ENCODE data around the gene SMPX.

Gene SMPX

DNA sequence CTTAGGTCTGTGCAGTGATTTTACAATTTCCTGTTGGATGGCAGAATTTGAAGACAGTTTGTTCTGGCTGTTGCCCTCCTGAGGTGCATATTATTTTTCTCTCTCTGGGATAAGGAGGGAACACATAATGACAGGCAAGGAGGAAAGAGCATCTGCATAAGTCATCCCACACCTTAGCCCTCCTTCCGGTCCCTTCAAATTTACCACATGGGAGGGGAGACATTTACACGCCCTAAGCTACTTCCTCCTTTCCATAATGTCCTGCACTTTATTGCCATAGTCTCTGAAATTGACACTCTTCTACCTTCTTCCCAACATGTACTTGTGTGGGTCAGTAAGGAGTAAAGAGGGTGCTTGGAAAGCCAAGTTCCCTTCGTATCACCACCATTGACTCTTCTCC is 13.9 kb downstream of the SMPX start:
- no peak for DNase-seq

DNA sequence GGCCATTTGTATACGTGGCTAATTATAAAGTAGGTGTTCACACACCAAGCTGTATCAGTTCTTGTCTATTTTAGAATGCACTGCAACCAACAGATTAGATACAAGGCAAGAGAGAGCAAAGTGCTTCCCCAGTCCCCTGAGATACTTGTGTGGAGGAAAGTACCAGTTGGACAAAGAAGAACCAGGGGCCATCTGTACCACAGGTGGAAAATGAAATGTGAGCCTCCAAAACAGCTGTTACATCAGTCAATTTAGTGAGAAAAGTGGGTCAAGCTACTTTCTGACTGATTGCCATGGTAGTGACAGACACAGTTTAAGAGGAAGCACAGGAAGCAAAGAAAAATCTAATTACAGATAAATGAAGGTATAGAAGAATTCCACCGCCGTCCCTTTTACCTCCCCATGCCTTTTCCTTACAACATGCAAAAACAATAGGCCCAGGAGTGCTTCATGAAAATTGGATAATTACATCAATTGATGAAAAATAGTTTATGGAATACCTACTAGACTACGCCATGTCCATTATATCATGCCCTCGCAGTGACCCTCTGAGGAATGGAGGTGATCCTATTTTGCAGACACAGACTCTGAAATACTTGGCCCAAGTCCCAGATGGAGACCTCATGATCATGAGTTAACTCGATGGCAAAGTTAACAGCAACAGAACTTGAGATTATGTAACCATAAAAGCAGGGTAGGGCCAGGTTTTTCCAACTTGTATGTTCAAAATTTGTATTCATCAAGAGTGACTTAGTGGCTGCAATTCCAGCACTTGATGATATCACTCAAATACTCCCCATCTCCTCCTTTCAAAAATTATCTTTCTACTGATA is 15.8 kb downstream of the SMPX start:
- DNase-seq = no peak

DNA sequence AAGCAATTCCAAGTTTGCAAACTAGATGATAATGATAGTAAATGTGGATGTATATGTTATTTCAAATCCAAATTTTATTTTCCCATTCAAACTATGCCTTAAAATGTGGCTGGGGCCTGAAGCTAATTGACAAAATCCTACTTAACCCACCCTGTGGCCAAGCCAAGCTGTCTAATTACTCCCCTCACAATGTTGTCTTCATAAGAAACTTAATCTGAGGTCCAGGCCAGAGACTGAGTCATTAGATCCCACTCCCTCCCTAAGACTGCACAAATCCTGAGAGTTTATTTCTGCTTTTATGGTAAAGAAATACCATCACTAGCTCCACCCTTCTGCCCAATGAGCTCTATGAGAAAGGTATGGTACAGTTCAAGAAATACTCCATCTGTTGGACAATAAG is 16.6 kb downstream of the SMPX start:
- DNase-seq = no peak

DNA sequence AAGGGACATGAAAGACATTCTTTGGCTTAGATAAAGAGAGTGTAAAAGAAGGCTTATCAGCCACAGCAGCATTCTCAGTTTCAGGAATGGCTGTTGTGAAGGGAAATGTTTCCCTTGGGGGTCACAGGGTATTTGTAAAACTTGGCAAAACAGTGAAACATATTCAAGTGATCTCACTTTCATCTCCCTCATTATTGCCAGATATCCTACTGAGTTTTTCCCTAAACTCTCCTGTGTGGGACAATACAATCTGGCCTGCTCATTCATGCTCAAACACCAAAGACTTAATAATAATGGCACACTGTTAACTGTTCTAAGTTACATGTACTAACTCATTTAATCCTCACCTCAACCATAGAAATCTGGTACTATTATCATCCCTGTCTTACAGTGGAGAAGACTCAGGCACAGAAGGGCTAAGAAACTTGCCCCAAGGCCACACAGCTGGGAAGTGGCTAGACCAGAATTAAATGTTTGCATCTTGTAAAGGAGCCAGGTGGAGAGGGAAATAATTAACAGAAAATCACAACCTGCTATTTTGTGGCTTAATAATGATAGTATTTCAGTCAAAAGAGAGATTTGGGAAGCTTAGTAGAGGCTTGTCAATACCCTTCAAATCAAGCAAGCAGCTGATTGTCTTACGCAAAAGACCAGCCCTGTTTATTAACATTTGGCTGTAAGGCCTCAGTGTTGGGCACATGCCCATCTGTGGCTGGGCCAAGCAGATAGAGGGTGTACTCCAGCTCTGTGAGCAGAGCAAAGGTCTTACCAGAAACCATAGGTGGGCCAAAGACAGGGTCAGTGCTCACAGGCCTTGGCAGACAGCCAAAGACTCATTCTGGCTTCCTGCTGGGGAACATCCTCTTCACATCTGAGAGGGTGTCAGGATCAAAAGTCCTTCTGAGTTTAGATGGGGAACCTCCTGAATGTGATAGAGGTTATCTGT is 17.3 kb downstream of the SMPX start:
- no peak for DNase-seq

DNA sequence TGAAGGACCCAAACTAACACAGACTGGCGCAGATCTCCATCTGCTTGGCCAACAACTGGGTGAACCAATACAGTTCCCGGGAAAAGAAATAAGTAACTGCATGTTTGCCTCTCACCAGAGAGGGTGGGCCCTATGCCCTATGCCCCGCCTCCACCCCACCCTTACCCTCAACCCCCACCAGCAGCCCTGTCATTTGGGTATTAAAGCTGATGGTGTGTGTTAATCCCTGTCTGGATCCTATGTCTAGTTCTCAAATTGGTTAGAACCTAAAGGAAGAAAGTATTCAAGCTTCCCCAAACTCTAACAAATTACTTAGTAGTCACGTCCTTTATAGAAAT is 19.0 kb downstream of the SMPX start:
- DNase-seq = no peak

DNA sequence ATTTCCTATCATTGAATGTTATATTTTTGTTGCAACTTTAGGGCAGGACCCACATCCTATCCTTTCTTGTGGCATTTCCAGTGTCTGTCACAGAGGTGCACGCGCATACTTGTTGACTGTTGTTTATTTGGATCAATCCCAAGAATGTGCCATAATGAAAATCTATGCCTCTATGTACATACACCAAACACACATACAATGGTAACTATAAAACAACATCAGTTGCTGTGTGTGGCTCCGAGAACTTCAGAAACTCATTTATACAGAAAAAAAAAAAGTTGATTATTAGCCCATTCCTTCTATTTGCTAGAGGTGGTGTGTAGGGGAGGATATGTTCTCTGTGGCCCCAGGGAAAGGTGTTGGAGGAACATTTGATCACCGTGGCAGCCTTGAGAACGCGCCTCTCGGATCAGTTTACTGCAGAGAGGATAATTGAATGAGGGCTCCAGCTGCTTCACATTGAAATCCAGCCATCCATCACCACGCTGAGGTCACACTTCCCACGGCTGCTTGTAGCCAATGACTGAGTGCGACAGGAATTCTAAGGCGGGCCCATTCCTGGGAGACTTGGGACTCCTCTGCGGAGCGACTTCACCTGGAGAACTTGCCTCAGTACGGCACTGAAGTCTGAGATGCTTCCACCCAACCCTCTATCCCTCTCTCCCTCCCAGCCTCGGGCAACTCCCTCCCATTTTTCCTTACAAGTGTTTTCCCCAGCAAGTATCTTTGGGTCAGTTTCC is 19.5 kb downstream of the SMPX start:
- DNase-seq = no peak

DNA sequence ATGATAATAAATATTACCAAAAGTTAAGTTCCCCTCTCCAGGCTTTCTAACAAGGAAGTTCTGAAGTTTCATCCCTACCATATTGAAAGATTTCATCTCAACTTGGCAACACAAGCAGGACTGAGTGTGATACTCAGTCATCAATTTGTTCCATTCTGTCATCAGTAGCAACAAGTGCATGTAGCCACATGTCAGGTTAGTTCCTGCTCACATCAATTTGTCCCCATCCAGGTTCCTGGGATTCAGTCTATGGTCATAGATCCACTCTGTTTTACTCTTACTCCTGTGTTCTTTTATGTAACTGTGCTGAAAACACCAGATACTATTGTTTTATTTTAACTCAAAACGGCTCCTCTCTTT is 22.2 kb downstream of the SMPX start:
- DNase-seq = no peak

DNA sequence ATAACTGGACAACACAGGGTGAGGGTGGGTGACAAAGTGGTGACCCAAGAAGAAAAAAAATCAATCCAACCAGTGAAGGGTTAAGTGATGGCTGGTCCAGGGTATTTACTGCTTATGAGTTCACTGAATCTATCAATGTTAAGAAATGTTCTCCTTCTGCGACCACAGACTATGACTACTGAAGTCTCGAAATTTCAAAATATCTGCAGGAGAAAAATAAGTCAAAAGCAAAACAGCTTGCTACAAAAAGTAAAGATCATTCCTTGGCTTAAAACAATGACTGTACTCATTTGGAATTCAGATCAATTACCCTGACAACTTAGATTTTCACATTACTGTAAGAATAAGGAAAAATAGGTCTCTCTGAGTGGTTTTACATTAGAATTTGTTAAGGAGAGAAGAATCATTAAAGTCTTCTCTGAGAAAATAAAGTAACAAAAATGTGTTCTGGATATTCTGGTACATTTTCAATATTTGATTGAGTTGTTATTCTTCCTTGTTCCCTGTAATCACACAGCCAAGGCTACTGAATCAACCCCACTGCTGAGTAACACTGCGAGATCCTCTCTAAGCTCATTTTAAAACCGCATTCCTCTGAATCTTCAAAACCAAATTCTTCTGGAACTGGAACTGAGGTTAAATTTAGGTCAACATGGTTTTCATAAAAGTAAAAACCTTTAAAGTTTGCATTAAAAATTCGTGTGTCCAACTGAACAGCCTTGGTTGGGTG is 22.7 kb downstream of the SMPX start:
- no peak for DNase-seq

DNA sequence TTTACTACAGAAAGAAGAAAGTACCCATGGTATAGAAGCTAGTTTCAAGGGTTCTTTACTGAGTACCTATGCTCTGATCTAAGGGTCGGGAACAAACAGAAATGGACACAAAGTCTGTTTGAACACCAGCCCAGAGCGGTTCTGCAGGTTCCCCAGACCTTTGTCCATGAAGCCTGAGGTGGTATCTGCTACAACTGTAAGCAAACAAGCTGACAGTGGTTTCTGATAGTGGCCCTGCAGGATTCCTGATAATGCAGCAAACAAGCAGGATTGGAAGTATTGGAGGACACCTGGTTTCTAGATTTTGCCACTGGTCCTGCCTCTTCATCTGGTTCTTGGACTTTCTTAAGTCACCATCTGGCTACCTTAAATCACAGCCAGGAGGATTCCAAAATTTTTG is 23.7 kb downstream of the SMPX start:
- DNase-seq = no peak

DNA sequence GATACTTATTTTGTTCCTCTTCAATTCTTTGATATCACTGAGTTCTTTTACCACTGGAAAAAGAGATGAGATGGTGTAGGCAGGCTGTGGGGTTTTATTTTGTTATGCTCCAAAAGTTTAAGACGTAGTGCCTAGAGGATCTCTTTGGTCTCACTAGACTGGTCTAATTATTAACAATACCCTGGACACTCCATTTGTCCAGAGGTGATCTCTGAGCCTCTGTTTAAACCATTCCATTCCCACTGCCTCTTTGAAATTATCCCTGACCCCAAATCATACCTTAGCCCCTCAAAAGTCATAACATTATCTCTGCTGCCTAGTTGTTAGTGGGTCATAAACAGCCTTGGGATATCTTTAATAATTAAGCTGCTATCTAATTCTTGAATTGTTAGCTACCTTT is 24.2 kb downstream of the SMPX start:
- no peak for DNase-seq

DNA sequence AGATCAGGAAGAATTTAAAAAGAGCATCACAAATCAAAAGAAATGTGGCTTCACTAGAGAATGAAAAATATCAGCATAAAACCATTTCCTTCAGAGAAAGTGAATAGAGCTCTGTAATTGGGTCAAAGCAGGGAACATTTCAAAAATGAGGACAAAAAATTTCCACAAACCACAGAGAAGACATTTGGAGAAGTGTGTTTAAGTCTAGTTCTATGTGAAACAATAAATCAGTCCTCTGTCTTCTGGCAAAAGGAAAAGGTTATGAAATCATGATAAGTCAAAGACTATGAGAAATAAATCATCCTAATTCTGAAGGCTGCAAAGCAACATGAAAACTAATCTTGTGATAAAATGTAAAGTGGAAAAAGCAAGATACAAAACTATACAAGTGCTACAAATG is 27.9 kb downstream of the SMPX start:
- DNase-seq = no peak

DNA sequence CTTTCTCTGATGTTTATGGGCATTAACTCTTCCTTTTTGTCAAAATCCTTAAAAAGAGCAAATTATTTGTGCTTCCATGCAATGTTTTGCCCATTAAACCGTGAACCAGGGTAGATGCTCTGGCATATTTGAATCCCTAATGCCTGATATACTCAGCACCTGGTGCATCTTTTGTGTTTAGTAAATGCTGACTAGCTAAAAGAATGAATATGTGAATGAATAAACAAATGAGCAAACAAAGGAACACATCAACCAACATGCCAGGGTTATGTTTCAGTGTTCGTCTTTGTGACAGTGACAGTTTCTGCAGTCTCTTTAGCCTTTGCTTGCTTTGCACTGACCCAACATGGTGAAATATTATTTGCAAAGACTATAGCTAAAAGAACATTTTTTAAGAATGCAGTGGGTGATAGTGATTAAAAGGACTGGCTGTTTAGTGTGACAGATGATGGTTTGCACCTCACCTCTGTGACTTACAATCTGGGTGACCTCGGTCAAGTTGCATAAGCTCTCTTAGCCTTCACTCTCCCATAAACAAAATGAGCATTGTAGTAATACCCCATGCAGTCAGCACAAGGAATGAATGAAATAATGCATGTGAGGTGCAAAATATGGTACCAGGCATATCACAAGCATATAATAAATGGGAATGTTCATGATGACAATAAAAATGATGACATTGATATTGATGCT is 29.5 kb downstream of the SMPX start:
- DNase-seq = no peak

DNA sequence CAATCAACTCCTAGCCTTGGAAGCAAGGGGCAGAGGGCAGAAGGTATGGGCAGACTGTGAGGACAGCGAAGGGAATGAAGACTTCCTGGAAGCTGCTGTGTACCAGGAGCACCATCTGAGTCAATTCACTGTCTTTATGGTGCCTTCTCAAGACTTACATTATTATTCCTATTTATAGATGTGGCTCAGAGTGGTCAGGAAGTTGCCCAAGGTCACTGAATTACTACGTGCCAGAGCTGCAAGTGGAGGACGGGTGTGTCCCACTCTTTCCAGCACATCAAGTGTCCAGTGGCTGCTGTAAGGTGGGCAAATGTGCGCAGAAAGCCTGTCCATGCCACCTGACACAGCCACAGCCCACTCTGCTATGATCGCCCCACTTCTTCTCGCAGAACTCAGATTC is 32.0 kb downstream of the SMPX start:
- DNase-seq = no peak

DNA sequence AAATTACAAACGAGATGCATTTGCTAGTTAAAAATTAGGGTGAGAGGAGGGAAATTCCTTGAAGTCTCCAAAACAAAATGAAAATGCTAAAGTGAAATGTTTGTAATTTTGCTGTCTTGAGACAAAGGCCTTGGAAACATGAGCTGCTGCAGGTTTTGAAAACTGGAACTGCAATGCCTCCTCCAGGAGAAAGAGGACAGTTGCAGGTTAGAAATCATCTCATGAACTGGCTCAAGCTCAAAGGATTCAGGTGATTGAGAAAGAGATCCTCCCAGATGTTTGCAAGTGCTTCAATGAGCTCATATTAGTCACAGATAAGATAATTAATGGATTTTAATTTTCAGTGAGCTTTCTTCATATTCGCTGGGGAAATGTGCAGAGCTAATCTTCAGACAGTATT is 32.4 kb downstream of the SMPX start:
- no peak for DNase-seq

DNA sequence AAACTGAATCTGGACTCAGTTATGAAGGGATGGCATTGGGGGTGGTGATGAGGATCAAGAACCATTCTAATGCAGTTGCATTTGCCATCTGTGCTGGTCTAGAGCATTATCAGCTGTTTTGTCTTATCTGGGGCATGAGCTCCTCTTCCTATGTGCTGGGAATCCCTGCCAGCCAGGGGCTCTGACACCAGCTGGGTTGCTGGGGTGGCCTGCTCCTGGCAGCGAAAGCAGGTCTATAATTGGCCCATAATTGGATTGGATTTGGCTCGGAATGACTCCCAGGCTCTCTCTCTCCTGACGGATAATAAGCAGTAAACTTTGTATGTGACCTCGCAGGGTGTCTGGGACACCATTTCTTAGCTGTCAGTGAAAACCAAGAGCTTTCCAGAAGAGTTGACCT is 34.1 kb downstream of the SMPX start:
- no peak for DNase-seq

DNA sequence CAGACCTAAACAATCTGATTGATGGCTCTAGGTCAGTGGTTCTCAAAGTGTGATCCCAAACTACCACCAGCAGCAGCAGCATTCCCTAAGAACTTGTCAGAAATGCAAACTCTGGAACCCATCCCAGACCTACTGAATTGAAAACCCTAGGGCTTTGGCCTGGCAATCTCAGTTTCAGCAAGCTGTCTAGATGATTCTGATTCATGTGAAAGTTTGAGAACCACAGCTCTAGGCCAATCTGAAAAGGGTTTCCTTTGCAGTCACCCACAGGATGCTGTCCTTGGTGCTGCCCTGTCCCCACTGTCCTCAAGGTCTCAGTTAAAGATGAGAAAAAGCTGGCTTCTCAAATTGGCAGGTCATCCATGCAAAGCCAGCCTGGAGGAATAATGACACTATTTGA is 34.8 kb downstream of the SMPX start:
- DNase-seq = no peak

DNA sequence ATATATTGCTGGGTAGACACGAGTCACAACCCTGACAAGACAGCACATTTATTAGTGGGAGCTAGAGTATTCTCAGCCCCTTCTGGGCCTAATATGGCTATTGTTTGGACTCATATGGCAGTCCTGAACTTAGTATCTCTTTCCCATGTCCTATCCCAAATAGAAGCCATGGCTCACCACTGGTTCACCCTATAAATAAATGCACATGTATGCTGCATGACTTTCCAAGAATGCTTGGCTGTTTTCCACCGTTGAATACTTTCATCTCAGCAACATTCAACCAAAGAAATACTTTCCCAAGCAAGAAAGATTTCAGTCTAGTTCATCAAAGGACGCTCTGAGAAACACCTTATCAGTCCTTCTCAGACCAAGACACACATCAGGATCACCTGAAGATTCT is 36.7 kb downstream of the SMPX start:
- DNase-seq = no peak

DNA sequence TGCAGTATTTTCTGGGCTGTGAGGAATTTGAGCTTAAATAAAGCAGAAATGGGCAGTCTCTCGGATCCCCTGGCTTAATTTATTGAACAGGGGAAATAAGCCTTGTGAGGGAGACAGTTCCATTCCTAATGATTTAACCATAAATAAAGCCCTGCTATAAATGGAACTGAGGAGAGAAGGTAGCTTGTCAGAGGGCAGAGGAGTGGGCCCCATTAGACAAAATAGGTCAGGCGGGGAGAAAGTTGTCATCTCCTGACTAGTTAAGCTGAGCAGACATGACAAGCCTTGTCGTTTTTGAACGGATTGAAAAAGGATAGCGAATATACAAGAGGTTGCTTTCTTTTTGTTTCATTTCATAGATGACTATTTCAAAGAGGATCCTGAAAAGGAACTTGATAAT is 39.3 kb downstream of the SMPX start:
- no peak for DNase-seq

DNA sequence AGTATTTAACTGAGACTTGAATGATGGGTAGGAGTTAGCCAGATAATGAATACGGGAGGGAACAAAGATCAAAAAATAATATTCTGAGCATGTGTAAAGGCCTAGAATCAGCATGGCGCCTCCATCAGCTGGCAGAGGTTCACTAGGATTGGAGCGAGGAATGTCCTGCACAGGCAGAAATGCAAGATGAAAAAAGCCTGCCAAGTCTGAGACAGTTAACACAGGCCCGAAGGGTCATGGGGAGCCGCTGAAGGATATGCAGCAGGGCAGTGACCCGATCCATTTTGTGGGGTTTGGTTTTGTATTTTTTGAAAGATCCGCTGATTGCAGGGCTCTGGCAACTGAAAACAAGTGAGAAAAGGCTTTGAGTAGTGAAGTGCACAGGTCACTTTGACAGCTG is 40.1 kb downstream of the SMPX start:
- DNase-seq = no peak

DNA sequence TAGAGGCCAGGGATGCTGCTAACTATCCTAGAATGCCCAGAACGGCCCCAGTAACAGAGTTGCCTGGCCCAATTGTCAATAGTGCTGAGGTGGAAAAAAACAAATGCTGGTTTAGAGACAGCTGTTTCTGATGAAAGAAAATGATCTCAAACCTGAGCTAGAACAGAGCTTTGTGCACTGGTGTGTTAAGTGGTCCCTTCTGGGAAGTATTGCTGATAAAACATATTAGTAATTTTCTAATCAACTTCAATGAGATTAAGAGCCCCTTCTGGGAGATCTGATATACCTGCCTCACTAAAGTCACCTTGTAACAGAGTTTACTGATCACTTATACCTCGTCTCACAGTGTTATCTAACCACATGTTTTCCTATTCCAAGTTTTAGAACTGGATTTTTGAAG is 42.1 kb downstream of the SMPX start:
- DNase-seq = no peak

DNA sequence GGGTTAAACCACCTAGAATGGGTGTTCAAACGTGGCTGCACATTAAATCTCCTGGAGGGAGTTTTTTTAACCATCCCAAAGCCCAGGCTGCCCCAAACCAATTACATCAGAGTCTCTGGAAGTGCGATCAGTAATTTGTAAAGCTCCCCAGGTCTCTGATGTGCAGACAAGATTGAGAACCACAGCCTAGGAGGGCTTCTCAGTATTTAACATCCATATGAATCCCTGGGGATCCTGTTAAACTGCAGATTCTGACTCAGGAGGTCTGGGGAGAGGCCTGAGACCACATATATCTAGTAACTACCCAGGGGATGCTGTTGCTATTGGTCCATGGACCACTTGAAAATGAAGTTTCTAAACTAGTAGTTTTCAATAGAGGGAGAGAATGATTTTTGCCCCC is 42.6 kb downstream of the SMPX start:
- no peak for DNase-seq

DNA sequence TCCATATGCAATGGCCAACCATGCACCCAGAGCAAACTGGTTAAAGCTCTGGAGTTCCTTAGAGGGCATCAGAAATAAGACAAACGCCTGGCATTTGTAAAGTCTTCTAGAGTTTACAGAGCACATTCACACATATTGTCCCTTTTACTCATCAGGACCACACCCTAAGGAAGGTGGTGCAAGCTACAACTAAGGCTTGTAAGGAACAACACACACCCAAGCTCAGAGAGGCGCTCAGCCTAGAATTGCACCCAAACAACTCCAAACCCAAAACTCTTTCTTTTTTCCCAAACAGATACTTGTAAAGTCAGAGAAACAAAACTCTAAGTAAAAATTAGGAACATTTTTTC is 46.1 kb downstream of the SMPX start:
- no peak for DNase-seq

Measured in T-helper 1 cell (primary cell).